ENCODE measurements around the gene TESK2.

DNA sequence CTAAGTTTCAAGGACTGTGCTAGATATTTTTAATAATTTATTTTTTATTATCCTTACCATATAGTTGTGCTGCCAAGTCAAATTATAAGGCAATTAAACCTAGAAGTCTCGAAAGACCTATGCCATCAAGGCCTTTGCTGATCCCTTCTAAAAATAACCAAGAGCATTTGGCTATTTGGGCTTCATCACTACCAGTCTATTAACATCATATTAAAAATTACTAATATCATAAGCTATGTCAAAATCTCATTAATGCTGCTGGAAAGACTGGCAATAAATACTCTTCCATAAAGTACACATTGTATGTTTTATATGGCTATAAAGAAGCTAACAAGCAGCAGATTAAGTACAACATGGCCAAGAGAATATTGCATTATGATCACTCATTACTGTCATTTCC, 107.8 kb downstream of the TESK2 start:
- TF ChIP-seq, protein P1, sequence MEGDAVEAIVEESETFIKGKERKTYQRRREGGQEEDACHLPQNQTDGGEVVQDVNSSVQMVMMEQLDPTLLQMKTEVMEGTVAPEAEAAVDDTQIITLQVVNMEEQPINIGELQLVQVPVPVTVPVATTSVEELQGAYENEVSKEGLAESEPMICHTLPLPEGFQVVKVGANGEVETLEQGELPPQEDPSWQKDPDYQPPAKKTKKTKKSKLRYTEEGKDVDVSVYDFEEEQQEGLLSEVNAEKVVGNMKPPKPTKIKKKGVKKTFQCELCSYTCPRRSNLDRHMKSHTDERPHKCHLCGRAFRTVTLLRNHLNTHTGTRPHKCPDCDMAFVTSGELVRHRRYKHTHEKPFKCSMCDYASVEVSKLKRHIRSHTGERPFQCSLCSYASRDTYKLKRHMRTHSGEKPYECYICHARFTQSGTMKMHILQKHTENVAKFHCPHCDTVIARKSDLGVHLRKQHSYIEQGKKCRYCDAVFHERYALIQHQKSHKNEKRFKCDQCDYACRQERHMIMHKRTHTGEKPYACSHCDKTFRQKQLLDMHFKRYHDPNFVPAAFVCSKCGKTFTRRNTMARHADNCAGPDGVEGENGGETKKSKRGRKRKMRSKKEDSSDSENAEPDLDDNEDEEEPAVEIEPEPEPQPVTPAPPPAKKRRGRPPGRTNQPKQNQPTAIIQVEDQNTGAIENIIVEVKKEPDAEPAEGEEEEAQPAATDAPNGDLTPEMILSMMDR (IDR thresholded peaks at IDR 0.05), result no peak
- no peak for TF ChIP-seq POLR2A (IDR thresholded peaks at IDR 0.05)
- no peak for TF ChIP-seq POLR2AphosphoS5 (IDR thresholded peaks at IDR 0.05)
- TF ChIP-seq EP300 (IDR thresholded peaks at IDR 0.05), result no peak

Data from suprapubic skin (tissue), 4 donors.